Ishikawa (cell line): ENCODE measurements around the gene IDH2.

Source experiments
- CEBPB ChIP-seq: IDR thresholded peaks from 2 replicates; pipeline ENCODE4 v1.6.1; 2012
- CREB1 ChIP-seq: IDR thresholded peaks from 2 replicates; pipeline ENCODE4 v1.6.1; 2012; ENCODE audit warnings: low read depth
- EGR1 ChIP-seq: IDR thresholded peaks from 2 replicates; pipeline ENCODE4 v1.6.1; 2012
- EP300 ChIP-seq: IDR thresholded peaks from 2 replicates; pipeline ENCODE4 v1.6.1; 2012; ENCODE audit warnings: borderline replicate concordance
- FOXM1 ChIP-seq: IDR thresholded peaks from 2 replicates; pipeline ENCODE4 v1.6.1; 2012; ENCODE audit warnings: low read depth, borderline replicate concordance
- NFIC ChIP-seq: IDR thresholded peaks from 2 replicates; pipeline ENCODE4 v1.6.1; 2012
- RAD21 ChIP-seq: IDR thresholded peaks from 2 replicates; pipeline ENCODE4 v1.6.1; 2012; ENCODE audit warnings: low read depth
- TAF1 ChIP-seq: IDR thresholded peaks from 2 replicates; pipeline ENCODE4 v1.6.1; 2012; ENCODE audit warnings: low read depth, mild to moderate bottlenecking
- TCF12 ChIP-seq: IDR thresholded peaks from 2 replicates; pipeline ENCODE4 v1.6.1; 2012; ENCODE audit warnings: low read depth
- TEAD4 ChIP-seq: IDR thresholded peaks from 2 replicates; pipeline ENCODE4 v1.6.1; 2012
- YY1 ChIP-seq: IDR thresholded peaks from 2 replicates; pipeline ENCODE4 v1.6.1; 2012; ENCODE audit warnings: low read depth
- ZBTB7A ChIP-seq: IDR thresholded peaks from 2 replicates; pipeline ENCODE4 v1.6.1; 2012; ENCODE audit warnings: low read depth
- TF ChIP-seq, protein P1 (sequence below): IDR thresholded peaks from 2 replicates; pipeline ENCODE4 v1.6.1; 2012
- TF ChIP-seq, protein P2 (sequence below): IDR thresholded peaks from 2 replicates; pipeline ENCODE4 v1.6.1; 2012; ENCODE audit warnings: low read depth, mild to moderate bottlenecking
- TF ChIP-seq, protein P3 (sequence below): IDR thresholded peaks from 2 replicates; pipeline ENCODE4 v1.6.1; 2012

The IDH2 gene

DNA sequence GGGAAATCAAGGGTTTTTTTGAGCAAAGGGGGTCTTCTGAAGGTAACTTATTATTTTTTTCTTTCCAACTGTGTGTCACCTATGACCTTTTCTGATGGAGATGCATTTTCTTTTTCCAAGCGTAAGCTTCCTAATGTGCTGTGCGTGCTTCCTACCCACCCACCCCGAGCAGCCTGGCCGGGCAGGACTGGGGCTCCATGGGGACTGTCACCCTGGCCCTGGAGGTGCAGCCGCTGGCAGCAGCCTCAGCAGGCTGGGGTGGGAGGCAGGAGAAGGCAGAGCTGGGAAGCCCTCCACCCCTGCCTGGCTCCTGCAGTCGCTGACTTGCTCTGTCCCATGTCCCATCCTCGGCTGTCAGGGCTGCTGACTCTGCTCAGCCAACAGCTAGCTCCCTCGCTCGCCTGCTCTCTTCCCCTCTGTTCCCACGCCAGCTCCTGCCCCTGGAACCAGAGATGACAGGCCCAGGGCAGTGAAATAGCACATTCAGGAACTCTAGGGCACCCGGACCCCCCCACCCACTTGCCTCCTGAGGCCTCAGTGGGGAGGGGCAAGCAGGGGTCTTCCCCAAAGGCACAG lies 21.4 kb downstream of the IDH2 start:
- TF ChIP-seq TEAD4 (no peak), RAD21 (no peak), EGR1 (no peak), EP300 (no peak), CEBPB (no peak), FOXM1 (no peak), TCF12 (no peak), TAF1 (no peak), ZBTB7A (no peak), CREB1 (no peak), NFIC (no peak), YY1 (no peak)
- TF ChIP-seq, protein P1, sequence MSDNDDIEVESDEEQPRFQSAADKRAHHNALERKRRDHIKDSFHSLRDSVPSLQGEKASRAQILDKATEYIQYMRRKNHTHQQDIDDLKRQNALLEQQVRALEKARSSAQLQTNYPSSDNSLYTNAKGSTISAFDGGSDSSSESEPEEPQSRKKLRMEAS: no peak
- TF ChIP-seq, protein P2, sequence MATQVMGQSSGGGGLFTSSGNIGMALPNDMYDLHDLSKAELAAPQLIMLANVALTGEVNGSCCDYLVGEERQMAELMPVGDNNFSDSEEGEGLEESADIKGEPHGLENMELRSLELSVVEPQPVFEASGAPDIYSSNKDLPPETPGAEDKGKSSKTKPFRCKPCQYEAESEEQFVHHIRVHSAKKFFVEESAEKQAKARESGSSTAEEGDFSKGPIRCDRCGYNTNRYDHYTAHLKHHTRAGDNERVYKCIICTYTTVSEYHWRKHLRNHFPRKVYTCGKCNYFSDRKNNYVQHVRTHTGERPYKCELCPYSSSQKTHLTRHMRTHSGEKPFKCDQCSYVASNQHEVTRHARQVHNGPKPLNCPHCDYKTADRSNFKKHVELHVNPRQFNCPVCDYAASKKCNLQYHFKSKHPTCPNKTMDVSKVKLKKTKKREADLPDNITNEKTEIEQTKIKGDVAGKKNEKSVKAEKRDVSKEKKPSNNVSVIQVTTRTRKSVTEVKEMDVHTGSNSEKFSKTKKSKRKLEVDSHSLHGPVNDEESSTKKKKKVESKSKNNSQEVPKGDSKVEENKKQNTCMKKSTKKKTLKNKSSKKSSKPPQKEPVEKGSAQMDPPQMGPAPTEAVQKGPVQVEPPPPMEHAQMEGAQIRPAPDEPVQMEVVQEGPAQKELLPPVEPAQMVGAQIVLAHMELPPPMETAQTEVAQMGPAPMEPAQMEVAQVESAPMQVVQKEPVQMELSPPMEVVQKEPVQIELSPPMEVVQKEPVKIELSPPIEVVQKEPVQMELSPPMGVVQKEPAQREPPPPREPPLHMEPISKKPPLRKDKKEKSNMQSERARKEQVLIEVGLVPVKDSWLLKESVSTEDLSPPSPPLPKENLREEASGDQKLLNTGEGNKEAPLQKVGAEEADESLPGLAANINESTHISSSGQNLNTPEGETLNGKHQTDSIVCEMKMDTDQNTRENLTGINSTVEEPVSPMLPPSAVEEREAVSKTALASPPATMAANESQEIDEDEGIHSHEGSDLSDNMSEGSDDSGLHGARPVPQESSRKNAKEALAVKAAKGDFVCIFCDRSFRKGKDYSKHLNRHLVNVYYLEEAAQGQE: no peak
- TF ChIP-seq, protein P3, sequence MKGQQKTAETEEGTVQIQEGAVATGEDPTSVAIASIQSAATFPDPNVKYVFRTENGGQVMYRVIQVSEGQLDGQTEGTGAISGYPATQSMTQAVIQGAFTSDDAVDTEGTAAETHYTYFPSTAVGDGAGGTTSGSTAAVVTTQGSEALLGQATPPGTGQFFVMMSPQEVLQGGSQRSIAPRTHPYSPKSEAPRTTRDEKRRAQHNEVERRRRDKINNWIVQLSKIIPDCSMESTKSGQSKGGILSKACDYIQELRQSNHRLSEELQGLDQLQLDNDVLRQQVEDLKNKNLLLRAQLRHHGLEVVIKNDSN: no peak

DNA sequence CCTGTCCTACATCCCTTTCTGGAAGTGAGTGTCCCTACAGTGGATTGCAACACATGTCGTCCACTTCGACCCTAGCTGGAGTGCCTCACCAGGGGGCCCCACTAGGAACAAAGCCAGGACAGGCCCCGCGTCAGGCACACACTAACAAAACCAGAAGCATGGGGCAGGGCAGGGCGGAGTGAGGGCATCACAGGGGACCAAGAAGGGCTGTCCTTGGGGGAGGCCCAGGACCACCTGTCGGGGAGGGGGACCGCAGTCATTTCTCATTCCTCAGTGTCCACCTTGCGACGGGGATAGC lies 21.9 kb downstream of the IDH2 start:
- no peak for TF ChIP-seq RAD21
- TF ChIP-seq TAF1: no peak
- no peak for TF ChIP-seq NFIC
- no peak for TF ChIP-seq EGR1
- TF ChIP-seq EP300: no peak
- no peak for TF ChIP-seq CREB1
- no peak for TF ChIP-seq TEAD4
- TF ChIP-seq ZBTB7A: no peak
- TF ChIP-seq, protein P1: no peak
- no peak for TF ChIP-seq FOXM1
- TF ChIP-seq, protein P3: no peak
- no peak for TF ChIP-seq TCF12
- TF ChIP-seq, protein P2: no peak

DNA sequence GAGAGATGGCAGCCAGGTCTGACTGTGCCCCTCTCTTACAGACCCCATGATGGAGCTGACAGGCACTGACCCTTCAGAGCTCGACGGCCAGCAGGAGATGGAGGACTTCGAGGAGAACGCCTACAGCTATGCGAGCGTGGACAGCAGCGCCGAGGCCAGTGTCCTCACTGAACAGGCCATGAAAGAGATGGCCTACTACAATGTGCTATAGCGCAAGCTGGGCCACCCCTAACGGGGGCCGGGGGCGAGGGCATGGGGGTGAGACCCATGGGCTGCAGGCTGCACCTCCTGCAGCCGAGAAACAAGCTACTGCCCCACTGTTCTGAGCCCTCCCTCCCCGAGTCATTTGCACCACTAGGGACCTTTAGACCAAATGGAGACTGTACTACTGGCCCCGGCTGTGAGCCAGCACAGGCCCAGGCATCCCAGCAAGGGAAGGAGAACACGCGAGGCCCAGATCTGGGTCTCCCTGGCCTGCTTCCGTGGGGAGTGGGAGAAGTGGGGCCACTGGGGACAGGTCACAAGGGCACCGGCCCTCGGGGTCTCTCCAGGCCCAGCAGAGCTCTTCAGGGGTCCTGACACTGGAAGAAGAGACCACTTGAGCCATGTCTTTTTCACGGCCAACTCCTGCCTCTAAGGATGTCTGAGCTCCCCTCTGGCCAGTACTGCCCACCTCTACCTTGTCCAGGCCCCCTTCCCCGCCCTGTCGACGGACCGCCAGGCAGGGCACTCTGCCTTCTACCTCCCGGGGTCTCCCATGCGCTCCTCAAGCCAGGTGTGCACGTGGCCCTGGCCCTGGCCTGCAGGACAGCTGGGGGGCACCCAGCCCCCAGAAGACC lies 22.4 kb downstream of the IDH2 start:
- TF ChIP-seq, protein P2: no peak
- TF ChIP-seq, protein P3: no peak
- no peak for TF ChIP-seq YY1
- no peak for TF ChIP-seq RAD21
- TF ChIP-seq ZBTB7A: no peak

DNA sequence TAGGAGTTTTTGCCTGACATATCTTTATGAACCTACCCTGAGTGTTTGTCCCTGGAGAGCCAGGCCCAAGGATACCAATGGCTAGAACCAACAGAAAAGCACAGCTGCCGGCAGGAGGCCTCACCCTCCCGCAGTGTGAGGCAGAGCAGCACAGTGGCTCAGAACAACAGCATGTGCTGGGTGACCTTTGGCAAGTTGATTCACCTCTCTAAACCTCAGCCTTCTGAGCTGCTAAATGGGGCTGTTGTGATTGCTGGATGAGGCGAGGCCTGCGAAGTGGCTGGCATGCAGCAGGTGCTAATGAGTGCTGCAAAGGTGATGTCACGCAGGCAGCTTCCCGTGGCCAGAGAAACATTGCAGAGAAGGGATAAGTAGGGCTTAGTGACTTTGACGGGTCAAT lies 23.3 kb downstream of the IDH2 start:
- TF ChIP-seq TAF1: no peak
- TF ChIP-seq, protein P2: no peak
- no peak for TF ChIP-seq CREB1
- no peak for TF ChIP-seq FOXM1
- no peak for TF ChIP-seq TCF12
- TF ChIP-seq TEAD4: no peak
- TF ChIP-seq, protein P3: no peak
- TF ChIP-seq RAD21: no peak
- no peak for TF ChIP-seq NFIC
- TF ChIP-seq EGR1: no peak
- TF ChIP-seq CEBPB: no peak
- TF ChIP-seq, protein P1: no peak
- TF ChIP-seq EP300: no peak
- TF ChIP-seq YY1: no peak
- TF ChIP-seq ZBTB7A: no peak
